Activated T-helper 1 cell treated with anti-CD3 and anti-CD28 coated beads, Interleukin-12 subunit alpha, Interleukin-12 subunit beta, Interleukin-2, Interleukin-4 antibody, amounts not matched to agents 30 ng/mL and 10 ng/mL and 1 ng/mL, durations not matched to agents 14 hours and 24 hours and 36 hours (primary cell): ENCODE results near the gene KCNAB2. TPM values are rescaled to one million over a fixed set of nuclear protein-coding genes. Genes with fewer than 3 reads are reported as not detected.
"Not testable (repeated sequence)": the region's sequence is repeated elsewhere in the genome, so short reads cannot be mapped to it uniquely, and the experiment has no call there.

Source experiments
- DNase-seq: peaks from one replicate; pipeline ENCODE4 v3.0.0; 2021; ENCODE audit warnings: low spot score
- H3K27ac Mint-ChIP-seq: one replicate; pipeline ENCODE4 v1.8.0; 2021; ENCODE audit warnings: mild to moderate bottlenecking, mixed read lengths
- H3K27me3 Mint-ChIP-seq: one replicate; pipeline ENCODE4 v1.8.0; 2022; ENCODE audit warnings: mild to moderate bottlenecking, moderate library complexity, mixed read lengths; ENCODE audit not compliant: insufficient read depth
- H3K36me3 Mint-ChIP-seq: one replicate; pipeline ENCODE4 v1.8.0; 2021; ENCODE audit warnings: low read depth, mixed read lengths
- H3K4me1 Mint-ChIP-seq: one replicate; pipeline ENCODE4 v1.8.0; 2021; ENCODE audit warnings: low read depth, mixed read lengths
- H3K4me3 Mint-ChIP-seq: one replicate; pipeline ENCODE4 v1.8.0; 2021; ENCODE audit warnings: mild to moderate bottlenecking, moderate library complexity, mixed read lengths
- H3K9me3 Mint-ChIP-seq: one replicate; pipeline ENCODE4 v1.8.0; 2021; ENCODE audit warnings: mixed read lengths
- intact Hi-C: fragments of 100-400 bp; cut with micrococcal nuclease; formaldehyde crosslinking; loops from one replicate; pipeline ENCODE4 v1.15.1; 2024
- total RNA-seq: library from RNA; stranded (reverse); gene quantifications from 2 replicates; pipeline ENCODE4 v1.2.3, GENCODE V29; 2022

KCNAB2 gene
- total RNA-seq, 1 donor from 2014 or later: 237 TPM

DNA sequence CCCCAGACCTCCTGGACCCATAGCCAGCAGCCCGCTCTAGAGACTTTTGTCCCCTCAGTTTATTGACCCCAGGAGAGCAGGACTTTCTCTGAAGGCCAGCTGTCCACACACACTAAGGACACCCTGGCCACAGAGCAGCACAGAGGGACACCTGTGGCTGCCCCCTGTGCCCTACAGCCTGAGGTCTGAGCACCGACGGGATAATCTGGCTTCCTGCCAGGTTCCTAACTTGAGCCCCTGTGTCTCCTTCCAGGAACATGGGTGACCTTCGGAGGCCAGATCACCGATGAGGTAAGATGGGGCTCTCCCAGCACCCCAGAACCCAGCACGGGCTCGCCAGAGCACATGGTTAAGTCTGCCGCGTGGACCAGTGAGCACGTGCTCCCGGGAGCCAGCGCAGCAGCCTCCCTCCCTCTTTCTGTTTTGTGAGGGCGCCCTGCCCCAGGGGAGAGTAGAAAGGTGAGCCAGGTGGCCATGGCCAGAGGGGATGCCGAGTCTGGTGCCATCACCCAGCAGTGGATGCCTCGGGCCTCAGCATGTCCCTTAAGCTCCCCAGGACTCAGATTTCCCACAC, 27.9 kb downstream of the KCNAB2 start:
- DNase-seq: no peak
- Mint-ChIP-seq H3K36me3 (peaks cover 22% of the 10 kb centered on the region), H3K27me3 (no peaks in the 10 kb centered on the region), H3K4me1 (no peaks in the 10 kb centered on the region), H3K9me3 (no peaks in the 10 kb centered on the region), H3K27ac (no peak overlapping the region), H3K4me3 (no peak overlapping the region)
- intact Hi-C loops: no loop called here

DNA sequence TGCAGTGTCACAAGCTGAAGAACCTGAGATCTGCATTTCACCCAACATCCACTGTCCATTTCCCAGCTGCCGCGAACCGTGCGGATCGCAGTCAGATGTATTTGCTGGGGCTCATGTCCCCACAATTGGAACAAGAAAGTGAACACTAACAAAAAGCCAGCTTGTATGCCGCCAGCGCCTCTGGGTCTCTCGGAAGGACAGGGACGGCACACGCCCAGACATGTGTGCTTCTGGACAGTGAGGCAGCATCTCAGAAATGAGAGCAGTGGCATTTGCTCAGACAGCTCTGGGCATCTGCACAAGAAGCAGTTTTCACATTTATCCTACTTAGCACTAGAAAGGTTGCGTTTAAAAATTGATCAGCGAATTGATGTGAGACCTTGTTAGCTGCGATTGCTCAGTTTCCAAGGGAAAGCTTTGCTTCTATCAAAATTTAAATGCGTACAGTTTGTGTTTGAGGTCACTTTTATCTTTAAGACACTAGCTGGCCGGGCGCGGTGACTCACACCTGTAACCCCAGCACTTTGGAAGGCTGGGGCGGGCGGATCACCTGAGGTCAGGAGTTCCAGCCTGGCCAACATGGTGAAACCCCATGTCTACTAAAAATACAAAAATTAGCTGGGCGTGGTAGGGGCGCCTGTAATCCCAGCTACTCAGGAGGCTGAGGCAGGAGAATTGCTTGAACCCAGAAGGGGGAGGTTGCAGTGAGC, 28.7 kb downstream of the KCNAB2 start:
- peaks cover 25% of the 10 kb centered on the region for H3K36me3 Mint-ChIP-seq
- intact Hi-C loops: no loop called here
- H3K4me3 Mint-ChIP-seq: no peak overlapping the region
- H3K4me1 Mint-ChIP-seq: no peaks in the 10 kb centered on the region
- no peak for DNase-seq
- H3K27me3 Mint-ChIP-seq: no peaks in the 10 kb centered on the region
- no peaks in the 10 kb centered on the region for H3K9me3 Mint-ChIP-seq
- H3K27ac Mint-ChIP-seq: no peak overlapping the region

DNA sequence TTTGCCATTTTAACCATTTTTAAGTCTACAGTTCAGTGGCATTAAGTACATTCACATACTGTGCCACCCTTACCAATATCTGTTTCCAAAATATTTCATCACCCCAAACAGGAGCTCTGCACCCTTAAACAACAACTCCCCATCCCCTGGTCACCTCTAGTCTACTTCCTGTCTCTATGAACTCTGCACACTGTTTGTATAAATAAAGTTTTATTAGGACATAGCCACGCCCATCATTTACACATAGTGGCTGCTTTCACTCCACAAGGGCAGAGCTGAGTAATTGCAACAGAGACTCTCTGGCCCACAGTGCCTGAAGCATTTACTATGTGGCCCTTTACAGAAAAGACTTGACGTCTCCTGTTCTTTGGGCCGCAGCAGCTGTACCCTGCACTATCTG, 30.1 kb downstream of the KCNAB2 start:
- H3K9me3 Mint-ChIP-seq: no peaks in the 10 kb centered on the region
- no peak for DNase-seq
- no peaks in the 10 kb centered on the region for H3K4me1 Mint-ChIP-seq
- H3K4me3 Mint-ChIP-seq: no peak overlapping the region
- H3K27ac Mint-ChIP-seq: no peak overlapping the region
- peaks cover 31% of the 10 kb centered on the region for H3K36me3 Mint-ChIP-seq
- H3K27me3 Mint-ChIP-seq: no peaks in the 10 kb centered on the region
- intact Hi-C loops: no loop called here

DNA sequence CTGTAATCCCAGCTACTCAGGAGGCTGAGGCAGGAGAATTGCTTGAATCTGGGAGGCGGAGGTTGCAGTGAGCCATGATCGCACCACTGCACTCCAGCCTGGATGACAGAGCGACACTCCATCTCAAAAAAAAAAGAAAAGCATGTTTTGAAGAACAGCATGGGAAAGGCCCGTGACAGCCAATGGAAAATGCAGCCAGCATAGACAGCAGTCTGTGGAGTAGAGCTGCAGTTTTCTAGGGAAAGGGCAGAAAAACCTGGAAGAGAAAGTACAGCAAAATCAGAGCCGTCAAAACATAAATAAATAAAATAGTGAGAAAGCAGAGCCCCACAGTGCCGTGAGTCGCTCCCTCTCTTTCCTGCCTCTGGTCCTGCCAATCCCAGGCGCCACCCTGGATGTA, 31.4 kb downstream of the KCNAB2 start:
- intact Hi-C loops, H3K9me3 Mint-ChIP-seq, H3K4me3 Mint-ChIP-seq, H3K4me1 Mint-ChIP-seq, DNase-seq, H3K27me3 Mint-ChIP-seq, H3K27ac Mint-ChIP-seq: not testable (repeated sequence)
- peaks cover 33% of the 10 kb centered on the region for H3K36me3 Mint-ChIP-seq

DNA sequence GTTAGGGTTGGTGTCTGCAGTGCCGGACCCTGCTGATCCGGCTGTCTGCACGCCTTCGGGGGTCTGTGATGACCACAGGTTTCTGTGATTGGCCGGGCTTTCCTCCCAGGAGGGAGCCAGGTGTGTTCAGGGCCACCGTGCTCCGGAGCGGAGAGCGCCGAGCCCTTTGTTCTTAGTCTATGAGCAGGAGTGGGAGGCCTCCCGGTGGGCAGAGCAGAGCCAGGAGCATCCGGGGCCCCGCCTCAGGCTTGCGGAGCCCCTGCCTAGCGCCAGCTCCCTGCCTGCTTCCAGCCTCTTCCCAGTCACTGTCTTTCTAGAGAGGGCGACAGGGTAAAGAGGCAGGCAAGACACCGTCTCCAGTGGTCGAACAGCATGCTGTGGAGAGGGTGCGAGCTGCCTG, 31.8 kb downstream of the KCNAB2 start:
- H3K4me1 Mint-ChIP-seq: no peaks in the 10 kb centered on the region
- peaks cover 33% of the 10 kb centered on the region for H3K36me3 Mint-ChIP-seq

DNA sequence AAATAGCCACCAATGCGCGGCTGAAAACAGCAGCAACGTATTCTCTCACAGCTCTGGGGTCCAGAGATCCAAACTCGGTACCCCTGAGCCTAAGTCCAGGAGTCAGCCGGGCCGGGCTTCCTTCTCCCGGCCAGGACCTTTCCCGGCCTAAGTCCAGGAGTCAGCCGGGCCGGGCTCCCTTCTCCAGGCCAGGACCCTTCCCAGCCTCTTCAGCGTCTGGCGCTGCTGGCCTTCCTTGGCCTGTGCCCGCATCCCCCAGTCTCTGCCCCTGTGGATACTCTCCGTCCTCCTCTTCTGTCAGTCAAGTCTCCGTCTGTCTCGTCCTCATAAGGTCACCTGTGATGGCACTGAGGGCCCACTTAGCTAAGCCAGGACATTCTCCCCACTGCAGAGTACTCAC, 32.2 kb downstream of the KCNAB2 start:
- Mint-ChIP-seq H3K4me1 (no peaks in the 10 kb centered on the region), H3K27me3 (no peaks in the 10 kb centered on the region), H3K27ac (no peak overlapping the region), H3K36me3 (peaks cover 33% of the 10 kb centered on the region), H3K4me3 (no peak overlapping the region), H3K9me3 (no peaks in the 10 kb centered on the region)
- intact Hi-C loops: no loop called here
- DNase-seq: no peak

More for the DNA sequence above, 31.8 kb downstream of the KCNAB2 start:
- Mint-ChIP-seq H3K27me3 (no peaks in the 10 kb centered on the region), H3K27ac (no peak overlapping the region), H3K9me3 (no peaks in the 10 kb centered on the region), H3K4me3 (no peak overlapping the region)
- intact Hi-C loops: no loop called here
- DNase-seq: no peak

DNA sequence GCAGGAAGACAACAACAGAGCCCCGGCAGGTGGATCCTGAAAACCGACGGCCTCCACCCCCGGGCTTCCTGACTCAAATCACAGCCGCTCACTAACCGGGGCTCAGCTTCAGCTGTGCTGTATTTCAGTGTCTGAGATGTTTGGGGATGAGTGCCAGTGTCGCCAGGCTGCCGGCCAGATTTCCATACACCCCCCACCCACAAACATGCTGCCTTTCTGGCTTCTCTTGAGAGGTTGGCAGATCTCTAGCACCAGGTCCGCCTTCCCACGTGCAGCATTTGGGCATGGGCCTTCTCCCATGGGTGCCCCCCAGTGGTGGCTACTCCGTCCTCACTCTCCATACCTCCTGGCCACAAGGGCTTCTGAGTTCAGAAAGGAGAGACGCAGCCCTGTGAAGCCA, 34.8 kb downstream of the KCNAB2 start:
- no peak for DNase-seq
- Mint-ChIP-seq H3K4me3 (no peak overlapping the region), H3K27ac (no peak overlapping the region), H3K36me3 (peaks cover 31% of the 10 kb centered on the region), H3K9me3 (no peaks in the 10 kb centered on the region), H3K27me3 (no peaks in the 10 kb centered on the region), H3K4me1 (no peaks in the 10 kb centered on the region)
- intact Hi-C loops: no loop called here

DNA sequence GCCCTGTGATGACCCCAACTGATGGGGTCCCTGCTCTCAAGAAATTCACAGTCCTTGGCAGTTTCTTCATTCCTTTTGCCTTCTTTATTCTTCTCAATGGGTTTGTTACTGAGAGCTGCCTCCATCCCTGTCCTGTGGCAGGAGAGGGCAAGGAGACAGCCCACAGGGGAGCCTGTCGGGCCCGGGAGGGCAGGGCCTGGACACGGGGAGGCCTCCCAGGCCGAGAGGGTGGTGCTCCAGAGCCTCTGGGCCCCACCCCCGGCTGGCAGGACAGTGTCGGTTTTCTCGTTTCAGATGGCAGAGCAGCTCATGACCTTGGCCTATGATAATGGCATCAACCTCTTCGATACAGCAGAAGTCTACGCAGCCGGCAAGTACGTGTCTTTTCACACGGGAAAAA, 36.2 kb downstream of the KCNAB2 start:
- H3K4me3 Mint-ChIP-seq: no peak overlapping the region
- H3K27ac Mint-ChIP-seq: no peak overlapping the region
- H3K4me1 Mint-ChIP-seq: no peaks in the 10 kb centered on the region
- H3K27me3 Mint-ChIP-seq: no peaks in the 10 kb centered on the region
- H3K9me3 Mint-ChIP-seq: no peaks in the 10 kb centered on the region
- H3K36me3 Mint-ChIP-seq: peaks cover 30% of the 10 kb centered on the region
- intact Hi-C loops: no loop called here
- no peak for DNase-seq

DNA sequence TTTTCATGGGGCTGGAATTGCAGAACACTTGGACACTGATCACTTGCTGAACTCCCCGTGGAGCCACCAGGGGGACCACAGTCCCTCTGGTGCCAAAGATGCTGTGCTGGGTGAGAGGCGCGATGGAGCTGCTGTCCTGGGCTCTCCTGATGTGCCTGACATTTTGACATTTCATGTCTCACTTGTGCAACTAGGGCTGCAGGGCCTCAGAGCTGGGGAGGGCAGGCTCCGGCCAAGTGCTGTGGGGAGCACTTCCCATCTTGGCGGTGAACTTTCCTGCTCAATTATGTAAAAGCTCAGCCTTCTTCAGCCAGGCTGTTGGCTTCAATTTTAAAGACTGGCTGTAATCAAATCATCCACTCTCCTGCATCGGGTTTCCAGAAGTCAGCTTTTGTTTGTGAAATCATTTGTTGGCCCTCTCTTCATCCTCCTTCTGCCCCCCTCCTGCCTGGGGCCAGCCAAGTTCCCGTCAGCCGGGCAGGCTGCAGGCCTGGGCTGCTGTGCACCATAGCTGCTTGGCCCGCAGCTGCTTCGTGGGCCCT, 36.8 kb downstream of the KCNAB2 start:
- Mint-ChIP-seq H3K9me3 (no peaks in the 10 kb centered on the region), H3K27ac (no peak overlapping the region), H3K36me3 (peaks cover 27% of the 10 kb centered on the region), H3K27me3 (no peaks in the 10 kb centered on the region), H3K4me1 (no peaks in the 10 kb centered on the region), H3K4me3 (no peak overlapping the region)
- DNase-seq: no peak
- intact Hi-C loops: no loop called here

DNA sequence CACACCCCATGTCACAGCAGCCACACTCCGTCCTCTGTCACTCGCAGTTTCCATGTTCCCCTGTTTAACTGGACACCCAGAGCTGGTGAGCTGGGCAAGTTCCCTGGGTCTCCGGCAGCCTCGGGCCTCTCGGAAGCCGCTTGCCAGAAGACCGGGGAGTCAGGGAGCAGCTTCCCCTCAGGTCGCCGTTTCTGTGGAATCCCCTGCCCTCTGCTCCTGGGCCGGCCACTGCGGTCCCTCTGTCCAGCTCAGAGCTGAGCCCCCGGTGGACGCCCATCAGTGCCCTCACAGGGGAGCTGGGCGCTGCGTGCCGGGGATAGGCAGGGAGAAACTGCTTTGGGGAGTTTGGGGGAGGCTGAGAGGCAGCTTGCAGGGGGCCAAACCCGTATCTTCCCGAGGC, 37.7 kb downstream of the KCNAB2 start:
- Mint-ChIP-seq H3K36me3 (peaks cover 24% of the 10 kb centered on the region), H3K27me3 (no peaks in the 10 kb centered on the region), H3K4me3 (no peak overlapping the region), H3K27ac (no peak overlapping the region), H3K4me1 (no peaks in the 10 kb centered on the region), H3K9me3 (no peaks in the 10 kb centered on the region)
- no peak for DNase-seq
- intact Hi-C loops: no loop called here

DNA sequence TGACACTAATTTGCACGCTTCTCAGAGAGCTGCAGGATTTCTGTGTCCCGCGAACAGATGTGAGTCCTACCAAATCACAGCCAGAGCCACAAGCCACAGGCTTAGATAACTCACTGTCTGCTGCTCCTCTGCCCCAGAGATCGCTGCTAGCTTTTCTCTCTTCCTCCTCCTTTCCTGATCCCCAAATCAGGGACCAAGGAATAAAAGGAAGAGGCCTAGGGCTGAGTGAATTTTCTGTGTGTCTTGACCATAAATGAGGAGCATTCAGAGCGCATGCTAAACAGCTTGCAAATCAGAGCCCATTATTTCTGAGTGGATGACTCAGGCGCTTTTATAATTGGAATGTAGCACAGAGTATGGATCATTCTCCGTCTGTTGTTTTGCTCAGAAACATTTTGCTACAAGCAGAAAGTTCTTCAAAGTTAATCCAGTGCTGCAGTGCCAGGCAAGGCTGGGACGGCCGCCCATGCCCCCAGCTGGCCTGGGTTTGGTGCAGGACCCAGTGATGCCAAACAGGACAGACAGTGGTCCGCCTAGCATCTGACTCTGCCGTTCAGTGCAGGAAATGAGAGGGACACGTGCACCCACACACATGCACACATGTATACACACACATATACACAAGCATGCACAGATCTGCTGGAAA, 38.2 kb downstream of the KCNAB2 start:
- DNase-seq: no peak
- Mint-ChIP-seq H3K36me3 (peaks cover 20% of the 10 kb centered on the region), H3K9me3 (no peaks in the 10 kb centered on the region), H3K27me3 (no peaks in the 10 kb centered on the region), H3K4me3 (no peak overlapping the region), H3K27ac (no peak overlapping the region), H3K4me1 (no peaks in the 10 kb centered on the region)
- intact Hi-C loops: no loop called here

DNA sequence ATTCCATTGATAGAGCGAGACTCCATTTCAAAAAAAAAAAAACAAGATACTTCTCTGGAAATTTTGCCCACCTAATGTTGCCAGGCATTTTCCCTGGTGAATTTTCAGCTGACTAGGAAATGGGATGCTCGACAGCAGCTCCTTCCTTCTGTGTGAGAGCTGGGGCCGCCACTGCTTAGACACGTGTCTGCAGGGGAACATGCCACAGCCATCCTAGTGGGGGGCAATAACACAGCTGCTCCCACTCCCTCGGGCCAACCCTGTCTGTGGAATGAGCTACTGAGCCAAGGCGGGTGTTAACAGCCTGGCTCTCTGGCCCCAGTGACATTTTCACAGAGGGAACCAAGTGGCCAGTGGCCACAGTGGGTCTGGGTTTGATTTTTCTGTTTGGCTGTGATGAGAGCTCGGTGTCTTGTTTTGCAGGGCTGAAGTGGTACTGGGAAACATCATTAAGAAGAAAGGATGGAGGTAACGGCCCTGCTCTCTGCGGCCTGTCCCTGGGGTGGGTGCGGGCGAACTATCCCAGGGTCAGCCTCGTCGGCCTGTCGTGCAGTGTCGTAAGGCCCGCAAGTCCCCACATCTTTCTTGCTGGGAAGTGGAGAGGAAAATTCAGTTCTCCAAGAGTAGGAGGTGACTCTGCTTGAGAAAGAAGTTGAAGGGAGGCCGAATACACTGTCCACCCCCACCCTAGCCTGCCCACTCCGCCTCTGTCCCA, 39.2 kb downstream of the KCNAB2 start:
- intact Hi-C loops: no loop called here
- H3K36me3 Mint-ChIP-seq: peaks cover 16% of the 10 kb centered on the region
- no peak overlapping the region for H3K4me3 Mint-ChIP-seq
- no peak for DNase-seq
- no peaks in the 10 kb centered on the region for H3K4me1 Mint-ChIP-seq
- H3K27me3 Mint-ChIP-seq: no peaks in the 10 kb centered on the region
- H3K9me3 Mint-ChIP-seq: no peaks in the 10 kb centered on the region
- H3K27ac Mint-ChIP-seq: no peak overlapping the region

DNA sequence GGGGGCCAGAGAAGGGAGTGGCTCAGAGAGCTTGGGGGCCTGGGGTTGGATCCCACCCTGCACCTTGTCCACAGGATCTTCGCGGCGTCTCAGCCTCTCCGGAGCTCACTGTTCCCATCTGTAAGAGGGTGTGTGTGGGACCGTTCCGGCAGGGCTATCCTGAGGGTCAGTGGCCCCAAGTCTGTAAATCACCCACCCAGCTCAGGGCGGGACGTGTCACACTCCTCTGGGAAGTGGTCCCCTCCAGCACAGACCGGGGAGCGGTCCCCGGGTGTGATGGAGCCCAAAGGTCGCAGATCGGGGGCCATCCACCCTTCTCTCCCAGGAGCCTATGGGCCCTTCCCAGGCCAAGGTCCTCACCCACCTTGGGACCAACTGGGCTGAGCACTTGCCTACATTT, 40.0 kb downstream of the KCNAB2 start:
- no peak overlapping the region for H3K27ac Mint-ChIP-seq
- no peaks in the 10 kb centered on the region for H3K27me3 Mint-ChIP-seq
- intact Hi-C loops: no loop called here
- no peaks in the 10 kb centered on the region for H3K4me1 Mint-ChIP-seq
- H3K36me3 Mint-ChIP-seq: peaks cover 16% of the 10 kb centered on the region
- H3K9me3 Mint-ChIP-seq: no peaks in the 10 kb centered on the region
- DNase-seq: no peak
- no peak overlapping the region for H3K4me3 Mint-ChIP-seq
